HEK293 (cell line): ENCODE results near the gene CDH6.

Experiments used
- CTCF ChIA-PET: fragments of 350-600 bp; formaldehyde crosslinking; extraction: SDS; loops from one replicate; lab custom pipeline; 2021; ENCODE audit warnings: antibody characterized with exemption; lab: Yijun Ruan, JAX
- POLR2A ChIA-PET: fragments of 300-600 bp; formaldehyde crosslinking; extraction: SDS; loops from one replicate; lab custom pipeline; 2020; ENCODE audit warnings: antibody characterized with exemption, inconsistent platforms; lab: Yijun Ruan, JAX
- H3K27ac ChIP-seq: fragments of 200-500 bp; sonication (Bioruptor generic); 2 replicates; pipeline ENCODE4 v1.5.1; 2014; ENCODE audit warnings: low read depth, low read length, control low read depth, inconsistent platforms; ENCODE audit errors: extremely low read depth
- H3K36me3 ChIP-seq, 2 experiments: fragments of 200-500 bp in 1 of 2; sonication (Bioruptor generic) in 1 of 2; 1 replicate in 1 of 2; 2 replicates in 1 of 2; pipeline ENCODE4 v1.5.1; 2014 to 2017; ENCODE audit warnings: inconsistent platforms in 2 of 2, low read length in 2 of 2; ENCODE audit not compliant: control insufficient read depth in 2 of 2, insufficient read depth in 1 of 2
- H3K4me1 ChIP-seq: fragments of 200-500 bp; sonication (Bioruptor generic); 2 replicates; pipeline ENCODE4 v1.5.1; 2014; ENCODE audit warnings: mild to moderate bottlenecking, low read length, inconsistent platforms; ENCODE audit not compliant: control insufficient read depth, insufficient read depth
- H3K4me3 ChIP-seq: 2 replicates; pipeline ENCODE4 v1.5.1; 2011; ENCODE audit warnings: low read depth, mild to moderate bottlenecking, control low read depth, low read length, moderate library complexity
- H3K9me3 ChIP-seq: fragments of 200-500 bp; sonication (Bioruptor generic); 2 replicates; pipeline ENCODE4 v1.5.1; 2014; ENCODE audit warnings: low read depth, low read length, inconsistent platforms; ENCODE audit not compliant: control insufficient read depth, insufficient read depth
- GLI2 ChIP-seq: fragments of 450-650 bp; formaldehyde crosslinking; IDR thresholded peaks from 2 replicates; pipeline ENCODE4; 2017; ENCODE audit warnings: missing biosample characterization, missing genetic modification characterization, low read depth, borderline replicate concordance
- GLIS1 ChIP-seq: fragments of 450-650 bp; formaldehyde crosslinking; IDR thresholded peaks from 2 replicates; pipeline ENCODE4 v1.5.1; 2016; ENCODE audit warnings: missing biosample characterization, missing genetic modification characterization
- MYNN ChIP-seq: fragments of 450-650 bp; formaldehyde crosslinking; IDR thresholded peaks from 2 replicates; pipeline ENCODE4 v1.5.1; 2016; ENCODE audit warnings: missing biosample characterization, missing genetic modification characterization, borderline replicate concordance
- PRDM10 ChIP-seq: fragments of 450-650 bp; formaldehyde crosslinking; IDR thresholded peaks from 2 replicates; pipeline ENCODE4 v1.5.1; 2016; ENCODE audit warnings: missing biosample characterization, missing genetic modification characterization
- WT1 ChIP-seq: fragments of 450-650 bp; formaldehyde crosslinking; IDR thresholded peaks from 2 replicates; pipeline ENCODE4 v1.5.1; 2016; ENCODE audit warnings: missing biosample characterization, missing genetic modification characterization
- ZBTB17 ChIP-seq: fragments of 450-650 bp; formaldehyde crosslinking; IDR thresholded peaks from 2 replicates; pipeline ENCODE4 v1.5.1; 2016; ENCODE audit warnings: missing biosample characterization, missing genetic modification characterization
- ZBTB48 ChIP-seq: fragments of 450-650 bp; formaldehyde crosslinking; IDR thresholded peaks from 2 replicates; pipeline ENCODE4 v1.5.1; 2016; ENCODE audit warnings: missing biosample characterization, missing genetic modification characterization
- ZBTB7A ChIP-seq: fragments of 450-650 bp; formaldehyde crosslinking; IDR thresholded peaks from 2 replicates; pipeline ENCODE4 v1.5.1; 2016; ENCODE audit warnings: low read depth, missing biosample characterization, missing genetic modification characterization
- ZFP37 ChIP-seq: fragments of 450-650 bp; formaldehyde crosslinking; IDR thresholded peaks from 2 replicates; pipeline ENCODE4 v1.5.1; 2016; ENCODE audit warnings: missing biosample characterization, missing genetic modification characterization
- ZNF423 ChIP-seq: fragments of 450-650 bp; formaldehyde crosslinking; IDR thresholded peaks from 2 replicates; pipeline ENCODE4 v1.5.1; 2016; ENCODE audit warnings: missing biosample characterization, missing genetic modification characterization
- ZNF473 ChIP-seq: fragments of 450-650 bp; formaldehyde crosslinking; IDR thresholded peaks from 2 replicates; pipeline ENCODE4 v1.5.1; 2017; ENCODE audit warnings: missing biosample characterization, missing genetic modification characterization
- ZNF610 ChIP-seq: fragments of 450-650 bp; formaldehyde crosslinking; IDR thresholded peaks from 2 replicates; pipeline ENCODE4 v1.5.1; 2016; ENCODE audit warnings: missing biosample characterization, missing genetic modification characterization, borderline replicate concordance
- ZNF624 ChIP-seq: fragments of 450-650 bp; formaldehyde crosslinking; IDR thresholded peaks from 2 replicates; pipeline ENCODE4 v1.5.1; 2017; ENCODE audit warnings: missing biosample characterization, missing genetic modification characterization
- ZNF629 ChIP-seq: fragments of 450-650 bp; formaldehyde crosslinking; IDR thresholded peaks from 2 replicates; pipeline ENCODE4 v1.5.1; 2017; ENCODE audit warnings: missing biosample characterization, missing genetic modification characterization
- ZNF654 ChIP-seq: fragments of 450-650 bp; formaldehyde crosslinking; IDR thresholded peaks from 2 replicates; pipeline ENCODE4 v1.5.1; 2016; ENCODE audit warnings: low read depth, missing biosample characterization, missing genetic modification characterization
- ZNF791 ChIP-seq: fragments of 450-650 bp; formaldehyde crosslinking; IDR thresholded peaks from 2 replicates; pipeline ENCODE4 v1.5.1; 2016; ENCODE audit warnings: missing biosample characterization, missing genetic modification characterization
- ZNF792 ChIP-seq: fragments of 450-650 bp; formaldehyde crosslinking; IDR thresholded peaks from 2 replicates; pipeline ENCODE4 v1.5.1; 2016; ENCODE audit warnings: missing biosample characterization, missing genetic modification characterization
- ZSCAN23 ChIP-seq: fragments of 450-650 bp; formaldehyde crosslinking; IDR thresholded peaks from 2 replicates; pipeline ENCODE4 v1.5.1; 2016; ENCODE audit warnings: missing biosample characterization, missing genetic modification characterization
- TF ChIP-seq, protein P1 (sequence below): fragments of 450-650 bp; formaldehyde crosslinking; IDR thresholded peaks from 2 replicates; pipeline ENCODE4 v1.5.1; 2016; ENCODE audit warnings: missing biosample characterization, missing genetic modification characterization
- TF ChIP-seq, protein P2 (sequence below): fragments of 450-650 bp; formaldehyde crosslinking; IDR thresholded peaks from 2 replicates; pipeline ENCODE4 v1.5.1; 2016; ENCODE audit warnings: missing biosample characterization, missing genetic modification characterization

CDH6 gene

DNA sequence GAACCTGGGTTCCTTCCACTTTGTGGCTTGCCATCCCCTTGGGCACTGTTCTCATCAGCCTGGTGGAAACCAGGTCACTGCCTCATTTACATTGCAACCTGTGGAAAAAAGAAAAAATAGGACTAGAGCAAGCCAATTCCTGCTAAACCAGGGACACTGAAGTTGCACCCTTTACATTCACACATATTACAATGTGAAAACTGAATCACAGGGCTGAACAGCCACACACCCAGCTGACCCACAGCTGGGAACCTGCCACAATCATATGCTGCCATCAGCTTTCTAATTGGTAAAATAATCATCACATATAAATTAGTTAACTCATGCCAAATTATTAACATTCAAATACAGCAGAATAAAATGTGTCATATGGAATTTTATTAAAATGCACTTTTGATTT lies 94.5 kb downstream of the CDH6 start:
- CTCF ChIA-PET: interaction anchor here (0.5 to 1.7 kb wide), 3 partner anchors 17 to 58 kb away, joined by 3 to 5 read pairs (median 3); no protein-coding TSS in a partner anchor

DNA sequence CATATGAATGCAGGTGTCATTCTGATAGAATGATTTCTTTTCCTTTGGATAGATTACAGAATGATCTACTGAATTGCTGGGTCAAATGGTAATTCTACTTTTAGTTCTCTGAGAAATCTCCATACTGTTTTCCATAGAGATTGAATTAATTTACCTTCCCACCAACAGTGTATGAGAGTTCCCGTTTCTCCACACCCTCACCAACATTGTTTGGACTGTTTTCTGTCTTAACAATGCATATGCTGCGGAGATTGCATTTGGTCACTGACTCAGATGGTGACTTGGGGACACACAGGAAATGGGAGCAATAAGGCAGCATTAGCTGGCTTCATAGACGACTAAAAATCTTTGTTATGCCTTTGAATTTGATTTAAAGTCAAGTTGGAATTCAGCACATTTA lies 95.9 kb downstream of the CDH6 start:
- no peak for TF ChIP-seq ZSCAN23 (tag by site-specific recombination)
- TF ChIP-seq PRDM10 (tag by site-specific recombination): no peak
- no peak for TF ChIP-seq ZBTB48 (tag by site-specific recombination)
- TF ChIP-seq ZNF792 (tag by site-specific recombination): no peak
- no peak for TF ChIP-seq ZFP37 (tag by site-specific recombination)
- TF ChIP-seq ZNF610 (tag by site-specific recombination): no peak
- no peak for TF ChIP-seq ZNF423 (tag by site-specific recombination)
- no peak for TF ChIP-seq ZNF791 (tag by site-specific recombination)
- TF ChIP-seq ZNF629 (tag by site-specific recombination): no peak
- TF ChIP-seq ZBTB7A: no peak
- no peak for TF ChIP-seq ZNF624 (tag by site-specific recombination)
- TF ChIP-seq, protein P1, sequence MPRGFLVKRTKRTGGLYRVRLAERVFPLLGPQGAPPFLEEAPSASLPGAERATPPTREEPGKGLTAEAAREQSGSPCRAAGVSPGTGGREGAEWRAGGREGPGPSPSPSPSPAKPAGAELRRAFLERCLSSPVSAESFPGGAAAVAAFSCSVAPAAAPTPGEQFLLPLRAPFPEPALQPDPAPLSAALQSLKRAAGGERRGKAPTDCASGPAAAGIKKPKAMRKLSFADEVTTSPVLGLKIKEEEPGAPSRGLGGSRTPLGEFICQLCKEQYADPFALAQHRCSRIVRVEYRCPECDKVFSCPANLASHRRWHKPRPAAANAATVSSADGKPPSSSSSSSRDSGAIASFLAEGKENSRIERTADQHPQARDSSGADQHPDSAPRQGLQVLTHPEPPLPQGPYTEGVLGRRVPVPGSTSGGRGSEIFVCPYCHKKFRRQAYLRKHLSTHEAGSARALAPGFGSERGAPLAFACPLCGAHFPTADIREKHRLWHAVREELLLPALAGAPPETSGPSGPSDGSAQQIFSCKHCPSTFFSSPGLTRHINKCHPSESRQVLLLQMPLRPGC (tag by site-specific recombination): no peak
- no peak for TF ChIP-seq ZNF654 (tag by site-specific recombination)
- TF ChIP-seq, all 188 proteins: peak for 0
- no peak overlapping the region for H3K4me3 ChIP-seq
- ChIA-PET POLR2A (no interaction called here), CTCF (interaction anchor here (0.6 to 1.7 kb wide), 2 partner anchors 18 to 66 kb away, joined by 3 to 5 read pairs; no protein-coding TSS in a partner anchor)
- H3K36me3 ChIP-seq: no peaks in the 10 kb centered on the region
- H3K9me3 ChIP-seq: no peaks in the 10 kb centered on the region
- H3K4me1 ChIP-seq: no peaks in the 10 kb centered on the region
- H3K27ac ChIP-seq: no peak overlapping the region

More for the DNA sequence above, 94.5 kb downstream of the CDH6 start:
- POLR2A ChIA-PET: no interaction called here
- TF ChIP-seq ZNF473 (tag by site-specific recombination) (no peak), GLI2 (tag by site-specific recombination) (no peak)
- Histone ChIP-seq H3K9me3 (no peaks in the 10 kb centered on the region), H3K4me3 (no peak overlapping the region), H3K36me3 (no peaks in the 10 kb centered on the region), H3K4me1 (no peaks in the 10 kb centered on the region), H3K27ac (no peak overlapping the region)

DNA sequence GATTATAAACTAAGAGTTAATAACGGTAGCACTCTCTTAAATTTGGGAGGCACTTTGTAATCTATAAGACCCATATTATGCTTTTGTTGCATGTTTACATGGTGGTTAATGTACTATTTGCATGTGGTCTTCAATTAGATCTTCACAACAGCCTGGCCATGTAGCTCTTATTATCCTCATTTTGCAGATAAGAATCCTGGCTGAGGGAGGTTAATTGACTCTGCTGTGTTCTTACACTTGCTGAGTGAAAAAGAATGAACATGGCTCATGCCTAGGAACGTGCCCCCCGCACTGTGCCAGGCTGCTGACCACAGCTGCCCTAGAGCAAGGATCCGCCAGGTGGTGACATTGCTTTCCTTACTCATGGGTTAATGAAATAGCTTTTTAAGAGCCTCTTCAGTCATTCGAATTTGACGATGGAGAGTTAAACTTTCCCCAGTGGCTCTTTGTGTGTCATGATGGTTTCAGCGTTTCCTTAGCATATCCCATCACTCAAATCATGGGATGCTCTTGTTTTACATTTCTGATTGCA lies 97.9 kb downstream of the CDH6 start:
- no peaks in the 10 kb centered on the region for H3K4me1 ChIP-seq
- H3K9me3 ChIP-seq: no peaks in the 10 kb centered on the region
- ChIA-PET POLR2A (no interaction called here), CTCF (interaction anchor here (0.7 to 1.3 kb wide), 4 partner anchors 13 to 60 kb away, joined by 3 read pairs; no protein-coding TSS in a partner anchor)
- TF ChIP-seq MYNN (tag by site-specific recombination) (no peak), WT1 (tag by site-specific recombination) (no peak), GLIS1 (tag by site-specific recombination) (peak; percentile 94), ZBTB17 (tag by site-specific recombination) (peak; percentile 45), ZNF654 (tag by site-specific recombination) (peak; percentile 20; the same call in 1 of the 2 replicates)
- TF ChIP-seq, protein P2, sequence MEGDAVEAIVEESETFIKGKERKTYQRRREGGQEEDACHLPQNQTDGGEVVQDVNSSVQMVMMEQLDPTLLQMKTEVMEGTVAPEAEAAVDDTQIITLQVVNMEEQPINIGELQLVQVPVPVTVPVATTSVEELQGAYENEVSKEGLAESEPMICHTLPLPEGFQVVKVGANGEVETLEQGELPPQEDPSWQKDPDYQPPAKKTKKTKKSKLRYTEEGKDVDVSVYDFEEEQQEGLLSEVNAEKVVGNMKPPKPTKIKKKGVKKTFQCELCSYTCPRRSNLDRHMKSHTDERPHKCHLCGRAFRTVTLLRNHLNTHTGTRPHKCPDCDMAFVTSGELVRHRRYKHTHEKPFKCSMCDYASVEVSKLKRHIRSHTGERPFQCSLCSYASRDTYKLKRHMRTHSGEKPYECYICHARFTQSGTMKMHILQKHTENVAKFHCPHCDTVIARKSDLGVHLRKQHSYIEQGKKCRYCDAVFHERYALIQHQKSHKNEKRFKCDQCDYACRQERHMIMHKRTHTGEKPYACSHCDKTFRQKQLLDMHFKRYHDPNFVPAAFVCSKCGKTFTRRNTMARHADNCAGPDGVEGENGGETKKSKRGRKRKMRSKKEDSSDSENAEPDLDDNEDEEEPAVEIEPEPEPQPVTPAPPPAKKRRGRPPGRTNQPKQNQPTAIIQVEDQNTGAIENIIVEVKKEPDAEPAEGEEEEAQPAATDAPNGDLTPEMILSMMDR (tag by site-specific recombination): 0 out of 2 replicates have a peak, but pooled peaks have one; percentile 32
- no peak overlapping the region for H3K4me3 ChIP-seq
- H3K36me3 ChIP-seq: no peaks in the 10 kb centered on the region
- H3K27ac ChIP-seq: no peak overlapping the region
